Endothelial cell of umbilical vein (primary cell): Measurements from ENCODE around the gene LCE6A. TPM values are rescaled to one million over a fixed set of nuclear protein-coding genes. Genes with fewer than 3 reads are reported as not detected.

Experiments used
- BruUV-seq: library from RNA; stranded (reverse); fragments of 400-500 nt; replicated peaks from 2 replicates; lab custom pipeline; 2021; lab: Mats Ljungman, UMichigan
- CTCF ChIA-PET: fragments of 300-600, 350-600 bp; sonication (Branson Sonifier 250); formaldehyde crosslinking; loops from one replicate; lab custom pipeline; 2021; ENCODE audit warnings: antibody characterized with exemption, inconsistent platforms; lab: Charles Lee
- POLR2A ChIA-PET: fragments of 300-600, 350-600 bp; sonication (Branson Sonifier 250); formaldehyde crosslinking; loops from one replicate; lab custom pipeline; 2021; ENCODE audit warnings: antibody characterized with exemption, inconsistent platforms; lab: Charles Lee
- DNase-seq: peaks from one replicate; pipeline ENCODE4 v3.0.0-alpha.2; 2011; ENCODE audit warnings: low read depth, low spot score
- FAIRE-seq: peaks from 2 replicates; lab custom pipeline; 2011; peaks lifted over from hg19 to GRCh38; lab: Jason Lieb, UNC
- H2AFZ ChIP-seq: 2 replicates; pipeline ENCODE4 v1.6.0; 2012; ENCODE audit warnings: low read depth, low read length, control low read depth, inconsistent platforms
- H3K27ac ChIP-seq: 2 replicates; pipeline ENCODE4 v1.5.1; 2011; ENCODE audit warnings: low read depth, mild to moderate bottlenecking, control low read depth, low read length, moderate library complexity; ENCODE audit not compliant: insufficient read depth
- H3K27me3 ChIP-seq, 2 experiments: 2 replicates each; pipeline versions ENCODE4 v1.6.0 to v1.6.1; 2011; ENCODE audit warnings: low read length in 2 of 2, mixed read lengths in 1 of 2; ENCODE audit not compliant: control insufficient read depth in 2 of 2, insufficient read depth in 2 of 2
- H3K36me3 ChIP-seq, 2 experiments: 2 replicates in 1 of 2; 3 replicates in 1 of 2; pipeline ENCODE4 v1.5.1; 2011; ENCODE audit warnings: low read length in 2 of 2, mild to moderate bottlenecking in 1 of 2, moderate library complexity in 1 of 2; ENCODE audit not compliant: control insufficient read depth in 2 of 2, insufficient read depth in 2 of 2; ENCODE audit errors: extremely low read depth in 1 of 2
- H3K4me1 ChIP-seq: 3 replicates; pipeline ENCODE4 v1.5.1; 2011; ENCODE audit warnings: mild to moderate bottlenecking, low read length; ENCODE audit not compliant: control insufficient read depth, insufficient read depth; ENCODE audit errors: extremely low read depth
- H3K4me2 ChIP-seq: 2 replicates; pipeline ENCODE4 v1.6.1; 2011; ENCODE audit warnings: low read length, control low read depth, mixed read lengths; ENCODE audit not compliant: insufficient read depth
- H3K4me3 ChIP-seq, 3 experiments: fragments of 200-600 bp in 1 of 3; sonication (generic), shearing (Covaris generic) in 1 of 3; replicated peaks in 1 of 3; 2 replicates each; pipeline ENCODE4 v1.5.1; 2011 to 2016; ENCODE audit warnings: control low read depth in 3 of 3, low read length in 3 of 3, mild to moderate bottlenecking in 2 of 3, inconsistent platforms in 1 of 3, low read depth in 1 of 3, moderate library complexity in 1 of 3; ENCODE audit not compliant: insufficient read depth in 1 of 3
- H3K79me2 ChIP-seq: 2 replicates; pipeline ENCODE4 v1.6.0; 2012; ENCODE audit warnings: low read length, inconsistent platforms; ENCODE audit not compliant: control insufficient read depth, insufficient read depth
- H3K9ac ChIP-seq: replicated peaks from 2 replicates; pipeline ENCODE3; 2011; ENCODE audit warnings: low read length, control low read depth; ENCODE audit not compliant: insufficient read depth; ENCODE audit errors: extremely low read depth
- H3K9me1 ChIP-seq: replicated peaks from 3 replicates; pipeline ENCODE4 v1.6.0; 2011; ENCODE audit warnings: mild to moderate bottlenecking, low read length; ENCODE audit not compliant: control insufficient read depth, insufficient read depth; ENCODE audit errors: extremely low read depth
- H3K9me3 ChIP-seq: replicated peaks from 2 replicates; pipeline ENCODE4 v1.5.1; 2012; ENCODE audit warnings: low read length, inconsistent platforms; ENCODE audit not compliant: control insufficient read depth, insufficient read depth
- H4K20me1 ChIP-seq: replicated peaks from 2 replicates; pipeline ENCODE3; 2011; ENCODE audit warnings: mild to moderate bottlenecking, low read length; ENCODE audit not compliant: control insufficient read depth, insufficient read depth; ENCODE audit errors: extremely low read depth
- EZH2 ChIP-seq: IDR thresholded peaks from 2 replicates; pipeline ENCODE4 v1.6.1; 2012; ENCODE audit warnings: borderline replicate concordance, low read depth, mild to moderate bottlenecking, moderate library complexity, low read length, inconsistent platforms; ENCODE audit not compliant: severe bottlenecking
- FOS ChIP-seq: IDR thresholded peaks from 2 replicates; pipeline ENCODE4 v1.6.1; 2011; ENCODE audit warnings: mild to moderate bottlenecking, low read length, moderate library complexity, borderline replicate concordance; ENCODE audit not compliant: insufficient read depth
- GATA2 ChIP-seq: IDR thresholded peaks from 2 replicates; pipeline ENCODE4 v1.7.0; 2011; ENCODE audit warnings: low read depth, mild to moderate bottlenecking, moderate library complexity, mixed read lengths, low read length; ENCODE audit not compliant: insufficient read length, insufficient read depth
- JUN ChIP-seq: IDR thresholded peaks from 2 replicates; pipeline ENCODE4 v1.6.1; 2011; ENCODE audit warnings: borderline replicate concordance, low read depth; ENCODE audit not compliant: insufficient read length, insufficient read depth
- MYC ChIP-seq: IDR thresholded peaks from one replicate; pipeline ENCODE4 v1.6.1; 2011; ENCODE audit warnings: mild to moderate bottlenecking, low read depth, low read length
- POLR2A ChIP-seq: IDR thresholded peaks from 2 replicates; pipeline ENCODE4 v1.6.1; 2012; ENCODE audit warnings: low read depth, mild to moderate bottlenecking, control low read depth, low read length
- POLR2AphosphoS5 ChIP-seq: IDR thresholded peaks from 2 replicates; pipeline ENCODE4 v1.6.1; 2012; ENCODE audit warnings: low read depth, mild to moderate bottlenecking, control low read depth, low read length, moderate library complexity; ENCODE audit not compliant: insufficient read depth
- dilution Hi-C: fragments of 300-500 bp; cut with MboI; formaldehyde crosslinking; loops from one replicate; pipeline ENCODE4 v1.15.0; 2019; ENCODE audit warnings: low sequenced_read_pairs; ENCODE audit not compliant: extremely low pct_ligation_motif_present
- intact Hi-C: fragments of 100-400 bp; cut with micrococcal nuclease; formaldehyde crosslinking; loops from one replicate; pipeline ENCODE4 v1.10.0; 2022
- polyA plus RNA-seq, 4 experiments: library from polyadenylated mRNA; depleted of rRNA in 3 of 4; stranded (reverse) in 3 of 4; unstranded in 1 of 4; fragments of >200 nt; gene quantifications; 2 replicates each; pipeline versions ENCODE4 v1.2.1 to v1.2.3, GENCODE V29; 2011 to 2012; ENCODE audit warnings: missing spikeins in 1 of 4
- total RNA-seq: library from RNA; stranded (reverse); gene quantifications from 2 replicates; pipeline ENCODE4 v1.2.3, GENCODE V29; 2021
- TF ChIP-seq, protein P1 (sequence below), 2 donors: IDR thresholded peaks; 1 replicate in 1 of 2; 2 replicates in 1 of 2; pipeline ENCODE4 v1.5.1; 2011; ENCODE audit warnings: low read length in 2 of 2, mild to moderate bottlenecking in 2 of 2, moderate library complexity in 2 of 2, control low read depth in 1 of 2, inconsistent platforms in 1 of 2, low read depth in 1 of 2; ENCODE audit not compliant: insufficient read depth in 1 of 2; ENCODE audit errors: extremely low read depth in 1 of 2
- TF ChIP-seq, protein P2 (sequence below): IDR thresholded peaks from 2 replicates; pipeline ENCODE4 v1.6.1; 2011; ENCODE audit not compliant: insufficient read depth, insufficient read length

LCE6A gene
- total and polyA plus RNA-seq, 2 donors (not counting 3 experiments of a cell fraction or from before 2014, with no cell fraction given) = not detected

DNA sequence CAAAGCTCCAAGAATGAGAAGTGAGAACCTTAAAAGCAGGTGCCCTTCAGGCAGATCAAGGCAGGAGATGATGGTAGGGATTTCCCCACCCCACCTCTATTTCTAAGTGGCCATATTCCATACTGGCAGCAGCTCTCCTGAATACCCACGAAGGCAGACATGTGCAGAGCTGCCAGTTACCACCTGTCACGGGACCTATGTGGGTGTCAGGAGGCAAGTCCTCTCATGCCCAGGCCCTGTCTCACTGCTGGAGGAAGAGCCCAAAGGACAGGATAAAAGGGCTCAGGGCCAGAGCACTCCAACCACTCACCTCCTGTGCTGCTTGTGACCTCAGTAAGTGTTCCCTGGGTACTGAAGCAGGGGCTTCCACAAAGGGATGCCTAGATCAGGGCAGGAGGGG, 31.6 kb upstream of the LCE6A start:
- CTCF ChIA-PET = no interaction called here
- Histone ChIP-seq H3K9me1 (no peaks in the 10 kb centered on the region), H3K9ac (no peak overlapping the region), H3K4me2 (no peak overlapping the region), H3K36me3 (no peaks in the 10 kb centered on the region), H3K4me3 (no peak overlapping the region), H3K4me1 (no peaks in the 10 kb centered on the region), H3K79me2 (no peaks in the 10 kb centered on the region), H3K27ac (no peak overlapping the region), H3K9me3 (no peaks in the 10 kb centered on the region), H2AFZ (no peak overlapping the region), H3K27me3 (no peaks in the 10 kb centered on the region), H4K20me1 (no peaks in the 10 kb centered on the region)
- TF ChIP-seq, protein P1, sequence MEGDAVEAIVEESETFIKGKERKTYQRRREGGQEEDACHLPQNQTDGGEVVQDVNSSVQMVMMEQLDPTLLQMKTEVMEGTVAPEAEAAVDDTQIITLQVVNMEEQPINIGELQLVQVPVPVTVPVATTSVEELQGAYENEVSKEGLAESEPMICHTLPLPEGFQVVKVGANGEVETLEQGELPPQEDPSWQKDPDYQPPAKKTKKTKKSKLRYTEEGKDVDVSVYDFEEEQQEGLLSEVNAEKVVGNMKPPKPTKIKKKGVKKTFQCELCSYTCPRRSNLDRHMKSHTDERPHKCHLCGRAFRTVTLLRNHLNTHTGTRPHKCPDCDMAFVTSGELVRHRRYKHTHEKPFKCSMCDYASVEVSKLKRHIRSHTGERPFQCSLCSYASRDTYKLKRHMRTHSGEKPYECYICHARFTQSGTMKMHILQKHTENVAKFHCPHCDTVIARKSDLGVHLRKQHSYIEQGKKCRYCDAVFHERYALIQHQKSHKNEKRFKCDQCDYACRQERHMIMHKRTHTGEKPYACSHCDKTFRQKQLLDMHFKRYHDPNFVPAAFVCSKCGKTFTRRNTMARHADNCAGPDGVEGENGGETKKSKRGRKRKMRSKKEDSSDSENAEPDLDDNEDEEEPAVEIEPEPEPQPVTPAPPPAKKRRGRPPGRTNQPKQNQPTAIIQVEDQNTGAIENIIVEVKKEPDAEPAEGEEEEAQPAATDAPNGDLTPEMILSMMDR (IDR thresholded peaks at IDR 0.05; ENCODE audit: extremely low read depth in 1 of 2, insufficient read depth in 1 of 2, low read depth in 1 of 2, low read length in 2 of 2) = no peak
- TF ChIP-seq EZH2 = no peak
- no peak for TF ChIP-seq JUN
- no peak for TF ChIP-seq FOS
- no peak for TF ChIP-seq MYC
- TF ChIP-seq POLR2AphosphoS5 = no peak
- TF ChIP-seq, protein P2, sequence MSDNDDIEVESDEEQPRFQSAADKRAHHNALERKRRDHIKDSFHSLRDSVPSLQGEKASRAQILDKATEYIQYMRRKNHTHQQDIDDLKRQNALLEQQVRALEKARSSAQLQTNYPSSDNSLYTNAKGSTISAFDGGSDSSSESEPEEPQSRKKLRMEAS = no peak
- TF ChIP-seq POLR2A = no peak
- TF ChIP-seq GATA2 = no peak
- dilution Hi-C loops = no loop called here
- no peak for DNase-seq
- no peak for FAIRE-seq
- BruUV-seq = no TSS peak
- POLR2A ChIA-PET = no interaction called here
- intact Hi-C loops = no loop called here
